OCI-LY1 (cell line): ENCODE data around the gene DDAH1.

Experiments used
- CTCF ChIP-seq: fragments of 200-600 bp; sonication (generic), shearing (Covaris generic); IDR thresholded peaks from 2 replicates; pipeline ENCODE4 v1.5.1; 2017; ENCODE audit warnings: mild to moderate bottlenecking, antibody characterized with exemption, low read length, moderate library complexity, mixed read lengths
- EZH2 ChIP-seq: fragments of 200-600 bp; sonication (generic), shearing (Covaris generic); IDR thresholded peaks from 2 replicates; pipeline ENCODE4 v1.8.0; 2017; ENCODE audit warnings: borderline replicate concordance, mixed run types, mild to moderate bottlenecking, antibody characterized with exemption, low read length, moderate library complexity, mixed read lengths

GRCh38 chr1:85373378-85373708, 91.6 kb downstream of the DDAH1 start:
- TF ChIP-seq CTCF = no peak
- no peak for TF ChIP-seq EZH2
